Liver (tissue), 3 donors: ENCODE measurements around the gene HIRIP3.

ENCODE experiments used
- RAD21 ChIP-seq, 2 donors: IDR thresholded peaks; 2 replicates each; pipeline ENCODE4 v1.6.1; 2016; ENCODE audit warnings: antibody characterized with exemption in 2 of 2, mild to moderate bottlenecking in 2 of 2
- TF ChIP-seq, protein P1 (sequence below): fragments of 150-350 bp; IDR thresholded peaks from 2 replicates; pipeline ENCODE4 v1.5.1; 2017; ENCODE audit warnings: improper control_type of control experiment, low read depth, low read length; ENCODE audit not compliant: missing input control
- TF ChIP-seq, protein P2 (sequence below): IDR thresholded peaks from 2 replicates; pipeline ENCODE4 v1.6.1; 2016; ENCODE audit warnings: antibody characterized with exemption, mild to moderate bottlenecking
- donor health status: healthy.
- donor health status: healthy.

DNA sequence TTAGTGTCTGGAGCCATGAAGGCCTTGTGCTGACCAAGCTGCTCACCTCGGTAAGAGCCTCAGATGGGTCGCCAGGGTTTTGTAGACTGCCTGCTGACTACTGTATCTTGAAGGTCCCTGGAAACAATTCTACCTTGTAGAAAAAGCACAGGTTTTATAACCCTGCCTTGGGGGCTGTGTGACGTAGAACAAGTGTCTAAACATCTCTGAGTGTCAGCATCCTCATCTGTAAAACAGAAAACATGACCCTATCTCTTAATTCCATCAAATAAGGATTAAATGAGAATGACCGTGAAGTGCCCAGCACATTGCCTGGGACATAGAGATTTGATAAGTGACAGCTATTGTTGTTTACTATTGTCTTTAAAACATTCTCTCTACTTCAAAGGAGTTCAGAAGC, 27.2 kb downstream of the HIRIP3 start:
- TF ChIP-seq, protein P1, sequence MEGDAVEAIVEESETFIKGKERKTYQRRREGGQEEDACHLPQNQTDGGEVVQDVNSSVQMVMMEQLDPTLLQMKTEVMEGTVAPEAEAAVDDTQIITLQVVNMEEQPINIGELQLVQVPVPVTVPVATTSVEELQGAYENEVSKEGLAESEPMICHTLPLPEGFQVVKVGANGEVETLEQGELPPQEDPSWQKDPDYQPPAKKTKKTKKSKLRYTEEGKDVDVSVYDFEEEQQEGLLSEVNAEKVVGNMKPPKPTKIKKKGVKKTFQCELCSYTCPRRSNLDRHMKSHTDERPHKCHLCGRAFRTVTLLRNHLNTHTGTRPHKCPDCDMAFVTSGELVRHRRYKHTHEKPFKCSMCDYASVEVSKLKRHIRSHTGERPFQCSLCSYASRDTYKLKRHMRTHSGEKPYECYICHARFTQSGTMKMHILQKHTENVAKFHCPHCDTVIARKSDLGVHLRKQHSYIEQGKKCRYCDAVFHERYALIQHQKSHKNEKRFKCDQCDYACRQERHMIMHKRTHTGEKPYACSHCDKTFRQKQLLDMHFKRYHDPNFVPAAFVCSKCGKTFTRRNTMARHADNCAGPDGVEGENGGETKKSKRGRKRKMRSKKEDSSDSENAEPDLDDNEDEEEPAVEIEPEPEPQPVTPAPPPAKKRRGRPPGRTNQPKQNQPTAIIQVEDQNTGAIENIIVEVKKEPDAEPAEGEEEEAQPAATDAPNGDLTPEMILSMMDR: no peak
- TF ChIP-seq, protein P2, sequence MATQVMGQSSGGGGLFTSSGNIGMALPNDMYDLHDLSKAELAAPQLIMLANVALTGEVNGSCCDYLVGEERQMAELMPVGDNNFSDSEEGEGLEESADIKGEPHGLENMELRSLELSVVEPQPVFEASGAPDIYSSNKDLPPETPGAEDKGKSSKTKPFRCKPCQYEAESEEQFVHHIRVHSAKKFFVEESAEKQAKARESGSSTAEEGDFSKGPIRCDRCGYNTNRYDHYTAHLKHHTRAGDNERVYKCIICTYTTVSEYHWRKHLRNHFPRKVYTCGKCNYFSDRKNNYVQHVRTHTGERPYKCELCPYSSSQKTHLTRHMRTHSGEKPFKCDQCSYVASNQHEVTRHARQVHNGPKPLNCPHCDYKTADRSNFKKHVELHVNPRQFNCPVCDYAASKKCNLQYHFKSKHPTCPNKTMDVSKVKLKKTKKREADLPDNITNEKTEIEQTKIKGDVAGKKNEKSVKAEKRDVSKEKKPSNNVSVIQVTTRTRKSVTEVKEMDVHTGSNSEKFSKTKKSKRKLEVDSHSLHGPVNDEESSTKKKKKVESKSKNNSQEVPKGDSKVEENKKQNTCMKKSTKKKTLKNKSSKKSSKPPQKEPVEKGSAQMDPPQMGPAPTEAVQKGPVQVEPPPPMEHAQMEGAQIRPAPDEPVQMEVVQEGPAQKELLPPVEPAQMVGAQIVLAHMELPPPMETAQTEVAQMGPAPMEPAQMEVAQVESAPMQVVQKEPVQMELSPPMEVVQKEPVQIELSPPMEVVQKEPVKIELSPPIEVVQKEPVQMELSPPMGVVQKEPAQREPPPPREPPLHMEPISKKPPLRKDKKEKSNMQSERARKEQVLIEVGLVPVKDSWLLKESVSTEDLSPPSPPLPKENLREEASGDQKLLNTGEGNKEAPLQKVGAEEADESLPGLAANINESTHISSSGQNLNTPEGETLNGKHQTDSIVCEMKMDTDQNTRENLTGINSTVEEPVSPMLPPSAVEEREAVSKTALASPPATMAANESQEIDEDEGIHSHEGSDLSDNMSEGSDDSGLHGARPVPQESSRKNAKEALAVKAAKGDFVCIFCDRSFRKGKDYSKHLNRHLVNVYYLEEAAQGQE: no peak
- TF ChIP-seq RAD21 (IDR thresholded peaks at IDR 0.05): no peak
